Right lobe of liver (tissue), 4 donors: ENCODE data around the gene CACNB4.

Source experiments
- CTCF ChIP-seq, 4 donors: fragments of 200-600 bp in 3 of 4; fragments of 450-650 bp in 1 of 4; IDR thresholded peaks; one replicate each; pipeline versions ENCODE4 v1.5.1 to v1.8.0; 2016 to 2022; ENCODE audit warnings: antibody characterized with exemption in 4 of 4, mild to moderate bottlenecking in 2 of 4
- POLR2A ChIP-seq: fragments of 450-650 bp; IDR thresholded peaks from one replicate; pipeline ENCODE4 v1.6.1; 2017; ENCODE audit warnings: antibody characterized with exemption, mild to moderate bottlenecking
- donor health status: DM: no; HTN: no; CAD: no.
- donor health status: DM: no; HTN: no; CAD: no.
- donor health status: DM: no; HTN: yes; CAD: no.

- TF ChIP-seq CTCF (IDR thresholded peaks at IDR 0.05) = no peak
- no peak for TF ChIP-seq POLR2A
Observed at GRCh38 chr2:151824886-151825285, 274.0 kb downstream of the CACNB4 start.
